Epithelial cell of esophagus (primary cell): Measurements from ENCODE around the gene VASN.
A peak's percentile ranks its signal among the peaks of the same experiment; 100 is the strongest.

ENCODE experiments used
- DNase-seq: peaks from one replicate; pipeline ENCODE4 v3.0.0; 2010; ENCODE audit warnings: low read depth
- H3K4me3 ChIP-seq: 2 replicates; pipeline ENCODE4 v1.5.1; 2011; ENCODE audit warnings: mild to moderate bottlenecking, low read length, control low read depth
- TF ChIP-seq, protein P1 (sequence below): IDR thresholded peaks from 2 replicates; pipeline ENCODE4 v1.5.1; 2011; ENCODE audit warnings: low read depth, mild to moderate bottlenecking, low read length, control low read depth, inconsistent platforms; ENCODE audit not compliant: insufficient read depth; ENCODE audit errors: missing control alignments

VASN gene

DNA sequence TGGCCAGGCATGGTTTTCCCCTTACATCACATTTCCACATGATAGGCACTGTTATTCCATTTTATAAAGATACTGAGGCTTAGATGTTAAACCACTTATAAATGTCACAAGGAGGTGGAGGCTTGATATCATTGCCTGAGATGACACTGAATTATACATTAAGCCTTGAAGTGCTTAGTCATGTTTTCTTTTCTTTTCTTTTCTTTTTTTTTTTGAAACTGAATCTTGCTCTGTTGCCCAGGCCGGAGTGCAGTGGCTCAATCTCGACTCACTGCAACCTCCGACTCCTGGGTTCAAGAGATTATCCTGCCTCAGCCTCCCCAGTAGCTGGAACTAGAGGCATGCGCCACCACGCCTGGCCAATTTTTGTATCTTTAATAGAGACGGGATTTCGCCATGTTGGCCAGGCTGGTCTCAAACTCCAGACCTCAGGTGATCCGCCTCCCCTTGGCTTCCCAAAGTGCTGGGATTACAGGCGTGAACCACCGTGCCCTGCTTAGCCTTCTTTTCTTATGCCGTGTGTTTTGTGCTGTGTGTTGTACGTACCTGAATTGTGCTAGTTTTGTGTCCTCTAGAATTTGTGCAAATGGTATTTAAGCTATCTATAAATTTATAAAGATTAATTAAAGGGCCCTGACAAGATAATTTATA lies 55.2 kb downstream of the VASN start:
- TF ChIP-seq, protein P1, sequence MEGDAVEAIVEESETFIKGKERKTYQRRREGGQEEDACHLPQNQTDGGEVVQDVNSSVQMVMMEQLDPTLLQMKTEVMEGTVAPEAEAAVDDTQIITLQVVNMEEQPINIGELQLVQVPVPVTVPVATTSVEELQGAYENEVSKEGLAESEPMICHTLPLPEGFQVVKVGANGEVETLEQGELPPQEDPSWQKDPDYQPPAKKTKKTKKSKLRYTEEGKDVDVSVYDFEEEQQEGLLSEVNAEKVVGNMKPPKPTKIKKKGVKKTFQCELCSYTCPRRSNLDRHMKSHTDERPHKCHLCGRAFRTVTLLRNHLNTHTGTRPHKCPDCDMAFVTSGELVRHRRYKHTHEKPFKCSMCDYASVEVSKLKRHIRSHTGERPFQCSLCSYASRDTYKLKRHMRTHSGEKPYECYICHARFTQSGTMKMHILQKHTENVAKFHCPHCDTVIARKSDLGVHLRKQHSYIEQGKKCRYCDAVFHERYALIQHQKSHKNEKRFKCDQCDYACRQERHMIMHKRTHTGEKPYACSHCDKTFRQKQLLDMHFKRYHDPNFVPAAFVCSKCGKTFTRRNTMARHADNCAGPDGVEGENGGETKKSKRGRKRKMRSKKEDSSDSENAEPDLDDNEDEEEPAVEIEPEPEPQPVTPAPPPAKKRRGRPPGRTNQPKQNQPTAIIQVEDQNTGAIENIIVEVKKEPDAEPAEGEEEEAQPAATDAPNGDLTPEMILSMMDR = no peak
- no peak for DNase-seq
- H3K4me3 ChIP-seq = peak overlapping the region; percentile 85

DNA sequence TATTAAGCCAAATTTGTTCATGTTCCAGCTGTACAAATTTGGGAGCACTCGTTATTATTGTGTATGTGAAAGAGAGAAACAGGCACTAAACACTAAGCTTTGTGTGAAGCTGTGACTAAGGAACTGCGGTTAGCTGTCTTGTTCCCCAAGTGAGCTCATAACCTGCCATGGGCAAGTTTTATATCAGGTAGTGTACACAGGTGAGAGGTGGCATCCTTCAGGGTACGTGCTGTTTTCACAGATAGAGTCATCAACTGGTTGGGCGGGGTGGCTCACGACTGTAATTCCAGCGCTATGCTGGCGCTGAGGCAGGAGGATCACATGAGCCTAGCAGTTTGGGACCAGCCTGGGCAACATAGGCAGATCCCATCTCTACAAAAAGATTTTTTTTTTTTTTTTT lies 56.9 kb downstream of the VASN start:
- TF ChIP-seq, protein P1 = no peak
- H3K4me3 ChIP-seq = no peak overlapping the region
- peak; percentile 81 for DNase-seq

DNA sequence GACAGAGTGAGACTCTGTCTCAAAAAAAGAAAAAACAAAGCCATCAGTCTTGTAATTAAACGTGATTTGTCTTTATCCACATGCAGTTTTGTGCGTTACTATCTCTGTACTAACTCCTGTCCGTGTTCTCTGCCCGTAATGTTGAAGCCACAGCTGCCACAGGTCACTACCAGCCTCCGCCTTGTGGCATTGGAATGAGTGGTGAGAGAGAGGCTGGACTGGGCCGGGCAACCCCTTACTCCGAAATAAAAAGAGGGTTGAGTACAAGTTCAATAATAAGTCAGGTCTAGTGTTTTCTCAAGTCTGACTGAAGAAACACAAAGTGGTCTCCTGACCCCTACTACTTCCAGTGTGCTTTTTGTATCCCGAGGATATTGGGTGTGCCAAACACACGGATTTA lies 59.4 kb downstream of the VASN start:
- TF ChIP-seq, protein P1 = no peak
- no peak for DNase-seq

More for the DNA sequence above, 59.4 kb downstream of the VASN start:
- H3K4me3 ChIP-seq = no peak overlapping the region
